Astrocyte (in vitro differentiated cells and primary cell): Measurements from ENCODE around the gene HOXC11. TPM values are rescaled to one million over a fixed set of nuclear protein-coding genes. Genes with fewer than 3 reads are reported as not detected.
A peak's percentile ranks its signal among the peaks of the same experiment; 100 is the strongest.

Source experiments
- DNase-seq: peaks from one replicate; pipeline ENCODE4 v3.0.0-alpha.2; 2010; ENCODE audit warnings: low read depth
- FAIRE-seq: peaks from 2 replicates; lab custom pipeline; 2011; peaks lifted over from hg19 to GRCh38; lab: Jason Lieb, UNC
- H2AFZ ChIP-seq: 2 replicates; pipeline ENCODE4 v1.6.0; 2012; ENCODE audit warnings: low read depth, low read length, inconsistent platforms
- H3K27ac ChIP-seq: 2 replicates; pipeline ENCODE4 v1.5.1; 2011; ENCODE audit warnings: low read depth, low read length, inconsistent platforms
- H3K27me3 ChIP-seq: 2 replicates; pipeline ENCODE4 v1.6.0; 2011; ENCODE audit warnings: low read length, inconsistent platforms; ENCODE audit not compliant: insufficient read depth
- H3K36me3 ChIP-seq: 2 replicates; pipeline ENCODE4 v1.5.1; 2011; ENCODE audit warnings: low read length, inconsistent platforms; ENCODE audit not compliant: insufficient read depth
- H3K4me1 ChIP-seq: 2 replicates; pipeline ENCODE4 v1.5.1; 2011; ENCODE audit warnings: low read length, inconsistent platforms; ENCODE audit not compliant: insufficient read depth
- H3K4me2 ChIP-seq: 2 replicates; pipeline ENCODE4 v1.6.0; 2012; ENCODE audit warnings: low read length, inconsistent platforms
- H3K4me3 ChIP-seq: 2 replicates; pipeline ENCODE4 v1.5.1; 2011; ENCODE audit warnings: low read depth, mild to moderate bottlenecking, low read length, inconsistent platforms; ENCODE audit not compliant: insufficient read depth
- H3K79me2 ChIP-seq: 2 replicates; pipeline ENCODE4 v1.6.0; 2012; ENCODE audit warnings: mild to moderate bottlenecking, low read length, inconsistent platforms; ENCODE audit not compliant: insufficient read depth
- H3K9ac ChIP-seq: 2 replicates; pipeline ENCODE4 v1.6.0; 2012; ENCODE audit warnings: mild to moderate bottlenecking, low read length, inconsistent platforms
- H3K9me3 ChIP-seq: 2 replicates; pipeline ENCODE4 v1.5.1; 2012; ENCODE audit warnings: low read depth, mild to moderate bottlenecking, low read length, inconsistent platforms; ENCODE audit not compliant: insufficient read depth
- H4K20me1 ChIP-seq: 2 replicates; pipeline ENCODE4 v1.6.0; 2012; ENCODE audit warnings: low read length, inconsistent platforms; ENCODE audit not compliant: insufficient read depth
- H3K27ac Mint-ChIP-seq: one replicate; pipeline ENCODE4 v1.8.0; 2021; ENCODE audit warnings: mild to moderate bottlenecking, mixed read lengths; ENCODE audit not compliant: unreplicated experiment
- H3K27me3 Mint-ChIP-seq: one replicate; pipeline ENCODE4 v1.8.0; 2021; ENCODE audit warnings: low read depth, mixed read lengths; ENCODE audit not compliant: unreplicated experiment
- H3K36me3 Mint-ChIP-seq: one replicate; pipeline ENCODE4 v1.8.0; 2021; ENCODE audit warnings: low read depth, mixed read lengths; ENCODE audit not compliant: unreplicated experiment
- H3K4me1 Mint-ChIP-seq: one replicate; pipeline ENCODE4 v1.8.0; 2021; ENCODE audit warnings: low read depth, mixed read lengths; ENCODE audit not compliant: unreplicated experiment
- H3K4me3 Mint-ChIP-seq: one replicate; pipeline ENCODE4 v1.8.0; 2021; ENCODE audit warnings: mild to moderate bottlenecking, moderate library complexity, mixed read lengths; ENCODE audit not compliant: unreplicated experiment
- H3K9me3 Mint-ChIP-seq: one replicate; pipeline ENCODE4 v1.8.0; 2021; ENCODE audit warnings: mild to moderate bottlenecking, mixed read lengths; ENCODE audit not compliant: unreplicated experiment
- CTCF ChIP-seq: IDR thresholded peaks from 2 replicates; pipeline ENCODE4 v1.5.1; 2011; ENCODE audit warnings: low read depth, mild to moderate bottlenecking, inconsistent platforms, low read length, moderate library complexity; ENCODE audit not compliant: insufficient read depth
- EZH2 ChIP-seq: IDR thresholded peaks from 2 replicates; pipeline ENCODE4 v1.6.1; 2012; ENCODE audit warnings: mild to moderate bottlenecking, low read length, inconsistent platforms; ENCODE audit not compliant: insufficient read depth
- total RNA-seq: library from RNA; stranded (reverse); gene quantifications from 2 replicates; pipeline ENCODE4 v1.2.1, GENCODE V29; 2021

HOXC11 gene
- total RNA-seq, 1 donor from 2014 or later, result not detected

- Histone ChIP-seq H2AFZ (no peak overlapping the region), H4K20me1 (no peaks in the 10 kb centered on the region)
Measured at GRCh38 chr12:53967421-53967925, 5.5 kb upstream of the HOXC11 start.

GRCh38 chr12:53968214-53969127, 4.5 kb upstream of the HOXC11 start:
- TF ChIP-seq CTCF (no peak), EZH2 (no peak)
- no peaks in the 10 kb centered on the region for H3K79me2 ChIP-seq
- no peaks in the 10 kb centered on the region for H3K36me3 ChIP-seq
- H3K4me3 ChIP-seq, result no peak overlapping the region
- DNase-seq (no peak), FAIRE-seq (no peak)
- no peak overlapping the region for H3K27ac ChIP-seq
- Mint-ChIP-seq H3K4me3 (no peak overlapping the region), H3K4me1 (no peaks in the 10 kb centered on the region), H3K9me3 (peaks cover 36% of the 10 kb centered on the region), H3K36me3 (no peaks in the 10 kb centered on the region), H3K27ac (no peak overlapping the region), H3K27me3 (peaks cover 99% of the 10 kb centered on the region)
- H3K4me1 ChIP-seq, result no peaks in the 10 kb centered on the region
- H3K9me3 ChIP-seq, result peaks cover 5% of the 10 kb centered on the region
- H3K4me2 ChIP-seq, result no peak overlapping the region
- H3K9ac ChIP-seq, result no peak overlapping the region
- no peaks in the 10 kb centered on the region for H4K20me1 ChIP-seq
- peaks cover 99% of the 10 kb centered on the region for H3K27me3 ChIP-seq
- H2AFZ ChIP-seq, result no peak overlapping the region

More at GRCh38 chr12:53967421-53967925, 5.5 kb upstream of the HOXC11 start:
- no peaks in the 10 kb centered on the region for H3K4me1 Mint-ChIP-seq
- DNase-seq (no peak), FAIRE-seq (no peak)
- Histone ChIP-seq H3K79me2 (no peaks in the 10 kb centered on the region), H3K27ac (no peak overlapping the region), H3K4me3 (no peak overlapping the region), H3K9me3 (no peaks in the 10 kb centered on the region), H3K4me2 (no peak overlapping the region), H3K36me3 (no peaks in the 10 kb centered on the region), H3K9ac (no peak overlapping the region), H3K27me3 (peaks cover 99% of the 10 kb centered on the region), H3K4me1 (no peaks in the 10 kb centered on the region)
- H3K9me3 Mint-ChIP-seq, result peaks cover 26% of the 10 kb centered on the region
- peaks cover 99% of the 10 kb centered on the region for H3K27me3 Mint-ChIP-seq
- no peaks in the 10 kb centered on the region for H3K36me3 Mint-ChIP-seq
- TF ChIP-seq CTCF (no peak), EZH2 (no peak)
- no peak overlapping the region for H3K4me3 Mint-ChIP-seq
- peak overlapping the region; percentile 1 for H3K27ac Mint-ChIP-seq
